GM21576 (cell line): ENCODE results near the gene FAHD2B.
"Not testable (repeated sequence)": the region's sequence is repeated elsewhere in the genome, so short reads cannot be mapped to it uniquely, and the experiment has no call there.

ENCODE experiments used
- ATAC-seq: cut with Tn5 transposase; IDR thresholded peaks from one replicate; pipeline ENCODE4 v1.9.1; 2021; ENCODE audit warnings: mild to moderate bottlenecking, moderate library complexity; ENCODE audit not compliant: unreplicated experiment

FAHD2B gene

GRCh38 chr2:97068074-97068473 lies 26.6 kb downstream of the FAHD2B start:
- no peak for ATAC-seq

GRCh38 chr2:97067279-97068004 lies 27.2 kb downstream of the FAHD2B start:
- no peak for ATAC-seq

DNA sequence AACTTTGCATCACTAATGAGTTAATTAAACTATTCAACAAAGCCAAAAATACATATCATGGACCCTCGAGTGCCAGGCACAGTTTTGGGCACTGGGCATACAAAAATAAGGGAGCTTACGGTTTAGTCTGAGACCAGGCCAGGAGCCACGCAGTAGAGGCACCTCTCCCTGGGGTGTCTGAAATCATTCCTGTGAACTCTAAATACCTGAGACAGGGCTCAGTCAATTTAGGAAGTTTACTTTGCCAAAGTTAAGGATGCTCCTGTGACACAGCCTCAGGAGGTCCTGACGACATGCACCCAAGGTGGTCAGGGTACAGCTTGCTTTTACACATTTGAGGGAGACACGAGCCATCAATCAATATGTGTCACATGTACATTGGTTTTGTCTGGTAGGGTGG lies 28.7 kb downstream of the FAHD2B start:
- not testable (repeated sequence) for ATAC-seq

GRCh38 chr2:97062020-97062419 lies 32.7 kb downstream of the FAHD2B start:
- ATAC-seq = not testable (repeated sequence)

DNA sequence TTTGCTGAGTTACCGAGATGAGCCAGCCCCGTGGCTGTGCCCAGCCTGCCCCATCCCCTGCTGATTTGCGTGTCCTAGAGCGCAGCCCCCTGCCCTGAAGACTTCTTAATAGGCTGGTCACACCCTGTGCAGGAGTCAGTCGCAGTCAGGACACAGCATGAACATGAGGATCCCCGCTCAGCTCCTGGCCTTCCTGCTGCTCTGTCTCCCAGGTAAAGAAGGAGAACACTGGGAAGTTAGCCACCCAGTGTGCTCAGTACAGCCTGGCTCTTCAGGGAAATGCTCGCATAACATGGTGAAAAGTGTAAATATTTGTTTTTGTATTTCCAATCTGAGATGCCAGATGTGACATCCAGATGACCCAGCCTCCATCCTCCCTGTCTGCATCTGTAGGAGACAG lies 34.9 kb downstream of the FAHD2B start:
- not testable (repeated sequence) for ATAC-seq

GRCh38 chr2:97056150-97056549 lies 38.5 kb downstream of the FAHD2B start:
- not testable (repeated sequence) for ATAC-seq

- ATAC-seq = not testable (repeated sequence)
Measured at GRCh38 chr2:97050032-97050431, 44.6 kb downstream of the FAHD2B start.

DNA sequence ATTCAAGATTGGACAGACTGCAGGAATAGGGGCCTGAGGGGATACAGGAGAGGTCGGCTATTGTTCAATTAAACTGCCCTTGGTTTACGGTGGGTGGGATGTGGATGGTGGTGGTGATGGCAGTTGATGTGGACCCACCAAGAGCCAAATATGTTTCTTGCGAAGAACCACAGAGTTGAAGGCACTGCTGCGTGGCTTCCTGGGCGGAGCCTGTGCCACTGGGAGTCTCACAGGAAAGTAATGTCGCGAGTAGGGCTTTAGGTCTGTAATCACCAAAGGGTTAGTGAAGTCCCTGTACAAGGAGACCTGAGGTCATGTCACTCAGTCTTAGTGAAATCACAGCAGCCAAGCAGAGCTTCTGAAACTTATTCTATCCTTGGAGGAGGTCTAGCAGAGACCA lies 46.2 kb downstream of the FAHD2B start:
- not testable (repeated sequence) for ATAC-seq

- not testable (repeated sequence) for ATAC-seq
Measured at GRCh38 chr2:97046676-97047075, 48.0 kb downstream of the FAHD2B start.

DNA sequence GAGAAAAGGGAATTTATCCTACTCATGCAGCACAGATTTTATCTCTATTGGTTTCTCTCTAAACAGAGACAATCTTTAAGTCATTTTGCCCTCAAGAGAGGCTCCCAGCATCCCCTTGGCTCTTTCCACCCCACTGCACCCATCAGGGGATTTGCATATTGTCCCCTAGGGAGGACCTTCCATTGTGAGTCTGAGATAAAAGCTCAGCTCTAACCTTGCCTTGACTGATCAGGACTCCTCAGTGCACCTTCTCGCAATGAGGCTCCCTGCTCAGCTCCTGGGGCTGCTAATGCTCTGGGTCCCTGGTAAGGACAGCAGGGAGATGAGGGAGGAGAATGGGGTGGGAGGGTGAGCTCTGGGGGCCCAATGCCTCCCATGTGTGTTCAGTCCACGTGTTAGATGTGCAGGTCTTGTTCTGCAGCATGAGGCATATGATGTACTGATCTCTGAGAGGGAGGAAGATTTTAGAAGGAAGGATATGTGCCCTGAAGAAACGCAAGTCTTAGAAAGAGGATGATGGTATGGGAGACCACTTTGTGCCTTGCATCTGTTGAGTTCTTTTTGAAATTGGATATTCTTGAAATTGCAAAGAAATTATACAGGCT lies 48.7 kb downstream of the FAHD2B start:
- ATAC-seq = not testable (repeated sequence)
